ENCODE data around the gene CASP12.

The CASP12 gene

GRCh38 chr11:104837969-104838639, 60.2 kb downstream of the CASP12 start:
- TF ChIP-seq CREB1 (IDR thresholded peaks at IDR 0.05; ENCODE audit: low read depth) (no peak), NFIC (IDR thresholded peaks at IDR 0.05) (no peak)

- TF ChIP-seq USF1 (IDR thresholded peaks at IDR 0.05) (no peak), REST (IDR thresholded peaks at IDR 0.05; ENCODE audit: low read depth) (no peak), ZBTB7A (IDR thresholded peaks at IDR 0.05; ENCODE audit: low read depth) (no peak), NFIC (IDR thresholded peaks at IDR 0.05) (no peak), RAD21 (IDR thresholded peaks at IDR 0.05; ENCODE audit: low read depth) (no peak), MAX (IDR thresholded peaks at IDR 0.05) (no peak), TAF1 (IDR thresholded peaks at IDR 0.05; ENCODE audit: low read depth) (no peak), FOXM1 (IDR thresholded peaks at IDR 0.05; ENCODE audit: borderline replicate concordance, low read depth) (no peak), CEBPB (IDR thresholded peaks at IDR 0.05) (no peak), CREB1 (IDR thresholded peaks at IDR 0.05; ENCODE audit: low read depth) (no peak), EP300 (IDR thresholded peaks at IDR 0.05; ENCODE audit: borderline replicate concordance) (no peak), TCF12 (IDR thresholded peaks at IDR 0.05; ENCODE audit: low read depth) (no peak), TEAD4 (IDR thresholded peaks at IDR 0.05) (no peak), YY1 (IDR thresholded peaks at IDR 0.05; ENCODE audit: low read depth) (no peak), EGR1 (IDR thresholded peaks at IDR 0.05) (no peak)
These were observed 61.6 kb downstream of the CASP12 start for GRCh38 chr11:104836691-104837090.

Measured in Ishikawa (cell line).